ENCODE results near the gene PAPPA2.

The PAPPA2 gene

DNA sequence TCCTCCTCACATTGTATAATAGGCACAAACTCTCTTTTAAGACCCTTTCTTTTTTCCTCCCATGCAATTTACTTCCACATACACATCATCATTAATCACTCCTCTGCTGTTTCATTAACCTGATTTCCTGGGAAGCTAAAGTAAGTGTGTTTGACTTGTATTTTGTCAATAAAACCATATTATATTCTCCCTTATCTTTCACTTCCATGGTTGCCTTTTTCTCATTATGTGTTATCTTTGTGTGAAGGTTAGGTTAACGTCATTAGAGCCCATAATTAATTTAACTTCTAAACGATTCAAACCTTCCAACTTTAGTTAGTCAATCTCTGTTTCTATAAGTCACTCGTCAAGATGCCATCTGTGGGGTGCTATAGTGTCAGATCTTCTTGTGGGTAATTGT, 313.0 kb downstream of the PAPPA2 start:
- no peak for DNase-seq

GRCh38 chr1:176778056-176778455, 315.1 kb downstream of the PAPPA2 start:
- no peak for DNase-seq

DNA sequence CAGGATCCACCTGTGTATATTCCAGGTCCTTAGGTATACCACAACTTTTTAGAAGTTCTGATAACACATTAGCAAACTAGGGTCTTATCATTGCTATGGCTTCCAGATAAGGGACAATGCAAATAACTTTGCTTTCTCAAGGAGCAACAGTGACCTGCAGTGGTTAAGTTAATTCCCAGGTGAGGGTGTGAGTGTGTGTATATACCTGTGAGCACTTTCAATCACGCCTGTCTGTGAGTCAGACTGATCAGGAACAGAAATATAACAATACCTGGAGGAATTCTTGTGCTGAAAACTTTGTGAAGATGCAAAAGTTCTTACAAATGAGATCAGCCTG, 317.0 kb downstream of the PAPPA2 start:
- DNase-seq, result no peak

GRCh38 chr1:176783309-176783708, 320.3 kb downstream of the PAPPA2 start:
- DNase-seq, result no peak

- no peak for DNase-seq
Observed at GRCh38 chr1:176785056-176785455, 322.1 kb downstream of the PAPPA2 start.

DNA sequence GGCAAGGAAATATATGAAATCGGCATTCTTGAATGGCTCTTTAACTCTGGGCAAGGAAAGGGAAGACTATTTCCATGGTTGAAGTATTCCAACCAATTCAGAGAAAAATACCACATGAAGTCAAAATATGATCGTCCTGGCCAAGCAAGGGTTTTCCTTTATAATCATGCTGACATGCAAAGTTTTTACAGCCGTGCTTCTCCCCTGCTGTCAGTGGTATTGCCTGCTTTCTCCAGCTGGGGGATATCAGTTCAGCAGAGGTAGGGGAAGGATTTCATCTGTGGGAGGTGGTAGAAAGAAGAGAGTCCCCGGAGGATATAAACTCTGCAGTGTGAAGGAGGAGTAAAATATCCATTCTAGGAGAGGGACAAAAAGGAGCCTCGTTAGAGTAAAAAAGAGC, 322.8 kb downstream of the PAPPA2 start:
- no peak for DNase-seq

DNA sequence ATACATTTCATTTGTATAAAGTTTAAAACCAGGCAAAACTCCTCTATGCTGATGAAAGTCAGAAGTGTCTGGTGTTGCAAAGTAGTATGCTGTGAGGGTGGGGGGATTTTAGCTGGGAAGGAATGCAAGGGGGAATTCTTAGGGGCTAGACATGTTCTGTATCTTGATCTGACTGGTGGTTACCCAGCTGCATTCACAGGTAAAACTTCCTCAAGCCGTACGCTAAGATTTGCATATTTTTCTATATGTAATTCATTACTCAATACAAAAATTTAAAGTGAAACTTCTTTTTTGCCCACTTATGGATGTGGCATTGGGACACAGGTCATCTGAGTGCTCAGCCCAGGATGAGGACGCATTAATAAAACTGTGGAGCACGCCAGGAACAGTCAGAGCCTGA, 323.3 kb downstream of the PAPPA2 start:
- no peak for DNase-seq

DNA sequence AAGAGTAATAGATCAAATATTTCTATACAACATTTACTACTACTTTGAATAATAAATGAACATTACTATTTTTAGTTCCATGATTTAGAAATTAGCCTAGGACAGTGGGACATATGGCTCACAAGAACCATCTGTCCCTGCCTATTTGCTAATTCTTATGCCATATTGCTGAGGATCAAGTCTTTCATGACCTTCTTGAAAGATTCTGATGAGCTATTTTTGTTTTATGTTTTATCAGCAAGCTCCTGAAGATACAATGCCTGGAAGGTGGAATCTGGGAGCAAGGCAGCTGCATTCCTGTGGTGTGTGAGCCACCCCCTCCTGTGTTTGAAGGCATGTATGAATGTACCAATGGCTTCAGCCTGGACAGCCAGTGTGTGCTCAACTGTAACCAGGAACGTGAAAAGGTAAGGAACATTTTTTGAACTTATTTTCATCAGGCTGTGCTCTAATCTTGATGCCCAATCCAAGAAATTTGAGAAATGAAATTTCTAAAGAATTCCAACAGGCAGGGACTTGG, 326.7 kb downstream of the PAPPA2 start:
- DNase-seq, result no peak

- DNase-seq, result no peak
Observed at GRCh38 chr1:176790786-176791185, 327.8 kb downstream of the PAPPA2 start.

- no peak for DNase-seq
Observed at GRCh38 chr1:176791906-176792305, 328.9 kb downstream of the PAPPA2 start.

DNA sequence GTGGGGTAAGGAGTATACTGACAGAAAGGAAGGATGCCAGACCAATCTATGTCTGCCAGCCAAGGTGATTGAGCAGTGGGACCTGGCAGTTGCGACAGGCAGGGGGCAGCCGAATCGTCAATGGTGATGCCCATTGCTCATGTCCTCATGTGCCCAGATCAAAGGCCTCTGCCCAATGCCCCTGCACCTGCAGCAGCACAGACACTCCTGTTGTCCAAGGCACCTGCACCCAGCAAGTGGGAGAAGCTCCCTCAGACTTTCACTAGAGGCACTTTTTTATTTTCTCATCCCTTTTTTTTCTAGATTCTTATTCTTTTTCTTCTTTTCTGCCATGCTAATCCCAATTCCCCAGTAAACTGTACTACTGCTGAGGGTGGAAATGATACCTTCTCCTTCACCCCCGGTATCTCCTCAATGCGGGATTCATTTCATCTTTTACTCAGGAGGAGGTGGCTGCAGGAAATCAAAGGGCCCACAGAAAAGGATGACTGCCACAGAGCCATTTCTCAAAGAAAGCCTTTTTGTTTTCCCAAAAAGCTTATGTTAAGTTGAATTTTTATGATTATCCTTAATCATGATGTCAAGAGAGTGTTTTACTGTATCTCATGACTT, 332.0 kb downstream of the PAPPA2 start:
- no peak for DNase-seq

- no peak for DNase-seq
Observed at GRCh38 chr1:176795929-176796328, 333.0 kb downstream of the PAPPA2 start.

DNA sequence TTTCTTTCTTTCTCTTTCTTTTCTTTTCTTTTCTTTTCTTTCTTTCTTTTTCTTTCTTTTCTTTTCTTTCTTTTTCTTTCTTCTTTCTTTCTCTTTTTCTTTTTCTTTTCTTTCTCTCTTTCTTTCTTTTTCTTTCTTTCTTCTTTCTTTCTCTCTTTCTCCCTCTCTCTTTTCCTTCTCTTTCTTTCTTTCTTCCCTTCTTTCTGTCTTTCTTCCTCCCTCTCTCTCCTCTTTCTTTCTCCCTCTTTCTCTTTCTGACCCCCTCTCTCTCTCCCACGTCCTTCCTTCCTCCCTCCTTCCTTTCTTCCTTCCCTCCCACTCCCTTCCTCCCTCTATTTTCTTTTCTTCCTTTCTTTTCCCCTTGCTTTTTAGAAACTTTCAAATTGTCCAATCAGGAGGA, 333.6 kb downstream of the PAPPA2 start:
- DNase-seq, result no peak

DNA sequence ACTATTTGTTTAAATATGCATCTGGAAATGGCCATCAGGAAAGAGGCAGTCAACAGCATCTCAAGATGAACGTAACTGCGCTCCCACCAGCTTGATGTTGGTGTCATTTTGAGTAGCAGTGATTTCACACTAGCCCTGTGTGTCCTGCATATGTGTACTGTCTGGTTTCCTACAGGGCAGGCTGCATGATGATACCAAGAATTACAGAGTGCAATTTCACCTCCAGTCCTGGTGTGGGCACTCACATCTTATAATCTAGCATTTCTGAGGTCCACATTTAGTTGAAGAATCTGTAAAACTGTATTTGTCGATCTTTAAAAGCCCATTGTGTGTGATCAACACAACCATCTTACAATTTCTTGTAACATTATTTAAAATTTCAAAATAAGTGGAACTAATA, 336.4 kb downstream of the PAPPA2 start:
- no peak for DNase-seq

GRCh38 chr1:176800978-176801513, 338.1 kb downstream of the PAPPA2 start:
- DNase-seq, result no peak

DNA sequence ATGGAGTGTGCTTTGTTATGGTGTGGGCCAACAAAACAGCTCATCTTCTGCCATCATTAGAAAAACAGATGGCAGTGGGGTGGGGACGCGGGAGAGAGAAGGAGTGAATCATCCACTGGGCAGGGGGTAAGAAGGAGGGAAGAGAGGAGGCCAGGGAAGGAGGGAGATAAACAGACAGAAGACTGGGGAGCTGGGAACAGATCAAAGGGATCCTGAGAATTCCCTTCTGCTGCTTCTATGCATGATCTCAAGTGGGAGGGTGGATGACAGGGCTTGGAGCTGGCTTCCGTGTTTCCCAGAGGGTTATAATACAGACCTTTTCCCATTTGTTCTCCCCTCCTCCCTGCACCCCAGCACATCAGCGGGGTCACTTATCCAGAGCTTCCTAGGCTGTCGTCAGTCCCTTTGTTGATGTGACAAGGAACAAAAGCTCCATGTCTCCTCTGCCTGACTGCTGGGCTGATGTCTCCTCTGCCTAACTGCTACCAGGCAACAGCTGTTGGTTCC, 338.6 kb downstream of the PAPPA2 start:
- DNase-seq, result peak; percentile 65

GRCh38 chr1:176802316-176802715, 339.3 kb downstream of the PAPPA2 start:
- DNase-seq, result no peak

DNA sequence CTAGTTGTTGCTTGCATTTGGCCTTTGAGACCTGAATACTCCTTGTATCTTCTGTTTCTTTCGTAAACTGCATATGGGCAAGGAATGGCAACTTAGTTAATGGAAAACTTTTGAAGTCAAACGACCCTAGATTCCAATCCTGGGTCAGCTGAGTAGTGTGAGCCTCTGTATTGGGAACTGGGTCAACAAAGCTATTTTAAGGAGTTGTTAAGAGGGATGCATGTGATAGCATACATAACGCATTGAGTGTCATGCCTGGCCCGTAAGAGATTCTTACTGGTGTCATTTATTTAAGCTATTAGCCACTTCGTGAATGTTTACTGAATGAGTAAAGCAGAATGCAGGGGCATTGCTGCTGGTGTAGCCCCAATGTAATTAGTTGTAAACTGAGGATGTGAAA, 340.1 kb downstream of the PAPPA2 start:
- no peak for DNase-seq

- no peak for DNase-seq
Observed at GRCh38 chr1:176803596-176803995, 340.6 kb downstream of the PAPPA2 start.

DNA sequence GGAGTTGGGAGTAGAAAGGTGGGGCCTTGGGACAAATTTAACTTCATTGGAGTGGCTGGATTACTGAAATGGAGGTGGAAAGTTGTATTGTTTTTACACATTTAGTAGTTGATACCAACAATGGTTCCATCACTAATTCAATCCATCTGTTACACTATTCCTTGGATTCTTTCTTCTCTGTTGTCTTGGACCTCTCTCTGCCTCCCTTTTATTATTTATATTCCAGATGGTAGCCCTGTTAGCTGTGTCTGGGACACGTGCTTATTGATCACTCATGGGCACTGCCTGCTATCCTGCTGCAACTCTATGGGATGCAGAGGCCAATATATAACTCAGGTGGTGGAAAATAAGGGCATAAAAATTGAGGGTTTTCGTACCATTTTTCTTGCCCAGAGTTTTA, 346.3 kb downstream of the PAPPA2 start:
- no peak for DNase-seq

- no peak for DNase-seq
Observed at GRCh38 chr1:176811511-176812288, 348.7 kb downstream of the PAPPA2 start.

DNA sequence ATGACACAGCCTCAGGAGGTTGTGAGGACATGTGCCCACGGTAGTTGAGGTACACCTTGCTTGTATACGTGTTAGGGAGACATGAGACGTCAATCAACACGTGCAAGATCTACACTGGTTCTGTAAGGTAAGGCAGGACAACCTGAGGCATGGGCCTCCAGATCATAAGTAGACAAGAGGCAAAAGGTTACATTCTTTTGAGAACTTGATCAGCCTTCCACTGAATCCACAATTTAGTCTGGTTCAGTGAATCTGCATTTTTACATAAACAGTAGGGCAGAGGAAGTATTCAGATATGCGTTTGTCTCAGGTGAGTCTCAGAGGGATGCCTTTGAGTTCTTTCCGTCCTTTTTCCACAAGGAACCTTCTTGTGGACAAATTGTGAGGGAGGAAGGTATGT, 352.6 kb downstream of the PAPPA2 start:
- no peak for DNase-seq

DNA sequence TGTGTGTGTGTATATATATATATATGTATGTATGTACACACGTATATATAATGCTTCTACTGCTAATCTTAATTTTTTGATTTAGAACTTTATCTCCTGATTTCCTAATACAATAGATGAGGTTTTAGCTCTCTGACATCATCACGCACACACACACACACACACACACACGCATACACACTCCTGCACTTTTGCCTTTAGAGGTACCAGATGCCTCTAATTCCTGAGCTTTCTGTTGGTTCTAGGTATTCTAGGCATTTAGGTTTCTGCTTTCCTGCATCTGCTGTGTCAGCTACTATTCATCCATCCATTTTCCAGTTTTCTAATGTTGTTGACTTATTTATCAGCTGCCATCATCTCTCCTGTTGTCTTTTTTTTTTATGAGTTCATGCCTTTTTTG, 353.3 kb downstream of the PAPPA2 start:
- DNase-seq, result no peak

DNA sequence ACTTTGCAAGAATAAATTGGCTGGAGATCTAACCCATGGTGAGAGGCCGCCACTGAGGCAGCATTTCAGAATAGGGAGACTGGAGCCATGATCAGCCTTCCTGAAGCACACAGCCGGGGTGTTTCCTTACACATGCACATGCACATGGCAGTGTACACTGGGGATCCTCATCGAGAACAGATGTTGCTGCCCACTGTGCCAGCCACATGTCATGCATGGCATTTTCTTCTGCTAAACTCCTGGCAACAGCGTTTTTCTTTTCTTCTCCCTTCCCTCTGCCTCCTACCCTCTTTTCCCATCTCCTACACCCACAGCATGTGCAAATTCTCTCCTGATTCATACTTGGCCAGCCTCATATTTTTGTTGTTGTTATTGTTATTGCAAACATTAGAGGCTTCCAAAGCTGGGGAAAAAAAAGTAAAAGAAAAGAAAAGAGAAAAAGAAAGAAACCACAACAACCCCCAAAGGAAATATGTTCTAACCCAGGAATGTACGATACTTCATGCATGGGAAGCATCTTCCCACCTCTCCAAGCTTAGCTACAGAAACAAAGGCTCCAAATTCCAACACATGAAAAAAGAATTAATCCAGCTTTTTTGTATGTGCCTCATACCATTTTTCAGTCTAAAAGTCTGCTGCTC, 357.5 kb downstream of the PAPPA2 start:
- DNase-seq, result peak; percentile 51
